ENCODE data around the gene EPB41L1.

Gene EPB41L1

GRCh38 chr20:36154700-36155628 is at the start of gene EPB41L1:
Gene EPB41L1 (plus strand): TSS chr20:36154740. CDS start chr20:36173778, 19,038 bp downstream.
- DNase-seq, result peak in 32 of 58 donors; percentile 40 to 80 (median 58)

GRCh38 chr20:36104856-36105255 is 49.7 kb upstream of the EPB41L1 start:
- peak in 1 of 58 donors; percentile 34 for DNase-seq

- DNase-seq, result no peak
Observed at GRCh38 chr20:36105711-36106226, 48.8 kb upstream of the EPB41L1 start.

- no peak for DNase-seq
Observed at GRCh38 chr20:36106606-36107005, 47.9 kb upstream of the EPB41L1 start.

GRCh38 chr20:36107881-36108280 is 46.7 kb upstream of the EPB41L1 start:
- DNase-seq, result no peak

- DNase-seq, result no peak
Observed at GRCh38 chr20:36109251-36109947, 45.1 kb upstream of the EPB41L1 start.

GRCh38 chr20:36110994-36111393 is 43.5 kb upstream of the EPB41L1 start:
- no peak for DNase-seq

- no peak for DNase-seq
Observed at GRCh38 chr20:36112112-36112511, 42.4 kb upstream of the EPB41L1 start.

- DNase-seq, result no peak
Observed at GRCh38 chr20:36113036-36113435, 41.5 kb upstream of the EPB41L1 start.

DNA sequence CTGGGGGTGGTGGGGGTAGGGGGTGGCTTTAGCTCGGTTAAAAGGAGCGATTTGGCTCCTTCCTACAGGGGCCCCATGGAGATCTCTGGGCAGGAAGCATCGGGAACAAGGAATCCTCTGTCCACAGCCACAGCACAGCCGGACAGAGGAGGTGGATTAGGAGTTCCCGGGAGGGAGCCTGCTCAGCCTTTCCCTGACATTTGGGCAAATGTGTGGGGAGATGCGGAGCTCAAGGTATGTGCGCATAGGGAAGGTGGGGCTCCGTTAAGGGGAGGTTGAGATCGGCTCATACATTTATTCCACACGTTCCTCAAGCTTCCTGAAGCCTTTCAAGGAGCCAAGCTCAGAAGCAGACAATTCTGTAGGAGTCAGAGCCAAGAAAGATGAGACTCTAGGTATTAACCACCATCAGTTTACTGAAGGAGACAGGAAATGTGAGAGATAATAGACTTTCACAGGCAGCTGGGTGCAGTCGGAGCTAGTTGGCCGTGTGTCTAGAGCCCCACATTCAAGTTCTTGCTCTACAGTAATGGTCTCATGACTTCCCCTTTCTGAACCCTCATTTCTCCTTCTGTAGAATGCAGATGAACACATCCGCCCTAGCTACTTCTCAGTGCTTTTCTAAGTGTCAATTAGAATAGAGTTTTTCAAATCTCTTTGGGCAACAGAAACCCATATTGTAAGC is 40.8 kb upstream of the EPB41L1 start:
- no peak for DNase-seq

DNA sequence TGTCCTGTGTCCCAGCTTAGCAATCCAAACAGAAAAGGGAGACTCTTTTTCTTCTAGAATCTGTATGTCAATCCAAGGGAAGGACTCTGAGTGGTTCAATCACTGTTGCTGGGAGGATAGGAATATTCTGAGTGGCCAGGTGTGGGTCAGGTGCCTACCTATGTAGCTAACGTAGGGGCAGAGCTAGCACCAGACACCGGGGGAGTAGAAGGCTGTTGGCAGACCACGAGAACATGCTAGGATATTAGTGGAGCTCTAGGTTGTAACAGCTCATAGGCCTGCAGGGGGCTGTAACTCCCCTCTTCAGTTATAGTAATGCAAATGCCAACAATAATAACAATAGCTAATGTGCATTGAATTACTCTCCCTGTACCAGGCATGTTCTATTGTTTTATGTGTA is 39.8 kb upstream of the EPB41L1 start:
- DNase-seq, result no peak

GRCh38 chr20:36115925-36116324 is 38.6 kb upstream of the EPB41L1 start:
- DNase-seq, result no peak

DNA sequence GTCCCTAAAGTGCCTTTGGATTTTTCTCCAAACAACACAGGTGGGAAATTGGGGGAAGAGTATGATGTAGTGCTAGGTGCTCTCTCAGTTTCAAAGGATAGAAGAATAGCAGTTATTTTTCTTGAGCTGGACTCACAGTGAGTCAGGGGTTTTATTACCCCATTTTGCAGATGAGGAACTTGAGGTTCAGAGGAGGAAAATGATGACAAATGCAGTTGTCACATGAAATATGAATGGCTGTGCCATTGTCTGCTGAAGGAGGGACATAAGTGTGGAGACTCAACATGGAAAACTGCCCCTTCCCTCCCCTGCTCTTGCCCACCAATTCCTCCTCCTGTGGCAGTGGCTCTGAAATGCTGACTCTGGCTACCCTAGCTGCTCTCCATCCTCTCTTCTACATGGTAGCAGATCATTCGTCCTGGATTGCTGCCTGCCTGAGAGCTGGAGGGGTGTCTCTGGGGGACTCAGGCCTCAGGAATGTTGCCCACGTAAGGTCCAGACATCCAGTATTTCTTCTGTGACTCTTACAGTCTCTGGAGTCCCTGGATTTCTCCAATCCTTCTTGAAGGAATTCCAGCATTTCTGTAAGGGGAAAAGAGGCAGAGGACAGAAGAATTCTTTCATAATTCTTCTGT is 37.6 kb upstream of the EPB41L1 start:
- DNase-seq, result no peak

DNA sequence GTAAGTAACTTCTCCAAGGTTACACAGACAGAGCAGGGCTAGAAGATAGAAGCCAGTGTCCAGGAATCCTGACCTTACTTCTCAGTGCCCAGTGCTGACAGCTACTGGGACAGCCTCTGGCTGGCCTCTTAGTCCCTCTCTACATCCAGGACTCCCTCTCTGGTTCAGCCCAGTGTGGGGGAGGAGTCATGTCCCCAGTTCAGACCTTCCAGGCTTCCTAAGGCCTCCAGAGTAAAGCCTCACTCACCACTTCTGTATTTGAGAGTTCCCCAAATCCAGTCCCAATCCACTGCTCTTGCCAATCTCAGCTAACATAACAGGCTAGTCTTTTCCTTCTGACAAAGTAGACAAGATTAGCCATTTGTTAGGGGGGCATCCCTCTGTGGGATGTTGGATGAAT is 36.9 kb upstream of the EPB41L1 start:
- DNase-seq, result no peak

DNA sequence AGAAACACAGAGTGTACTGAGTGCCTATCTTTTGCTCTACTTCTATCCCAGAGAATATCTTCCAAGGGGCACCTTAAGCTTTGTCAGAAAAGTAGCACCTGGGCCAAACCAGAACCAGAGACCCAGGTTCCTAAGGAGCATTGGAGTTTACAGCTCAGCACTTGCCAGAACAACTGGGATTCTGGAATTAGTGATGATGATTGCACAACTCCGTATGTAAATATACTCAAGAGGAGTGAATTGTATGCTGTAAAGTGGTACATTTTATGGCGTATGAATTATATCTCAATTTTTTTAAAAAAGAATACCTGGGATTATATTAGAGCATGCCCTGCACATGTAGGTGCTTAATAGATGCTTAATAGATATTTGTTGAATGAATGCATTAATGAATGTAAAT is 36.2 kb upstream of the EPB41L1 start:
- no peak for DNase-seq

DNA sequence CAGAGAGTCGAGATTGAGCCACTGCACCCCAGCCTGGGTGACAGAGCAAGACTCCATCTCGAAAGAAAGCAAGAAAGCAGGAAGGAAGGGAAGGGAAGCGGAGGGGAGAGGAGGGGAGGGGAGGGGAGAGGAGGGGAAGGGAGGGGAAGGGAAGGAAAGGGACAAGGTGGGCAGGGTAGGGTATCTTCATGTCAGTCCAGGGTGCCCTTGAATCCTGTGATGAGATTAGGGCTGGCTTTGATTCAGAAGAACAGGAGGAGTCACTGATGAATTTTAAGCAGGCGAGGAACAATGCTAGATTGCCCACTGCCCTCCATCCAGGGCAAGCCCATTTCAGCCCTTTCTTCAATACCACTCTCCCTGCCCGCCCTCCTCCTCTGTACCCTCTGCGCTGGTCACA is 35.0 kb upstream of the EPB41L1 start:
- DNase-seq, result no peak

DNA sequence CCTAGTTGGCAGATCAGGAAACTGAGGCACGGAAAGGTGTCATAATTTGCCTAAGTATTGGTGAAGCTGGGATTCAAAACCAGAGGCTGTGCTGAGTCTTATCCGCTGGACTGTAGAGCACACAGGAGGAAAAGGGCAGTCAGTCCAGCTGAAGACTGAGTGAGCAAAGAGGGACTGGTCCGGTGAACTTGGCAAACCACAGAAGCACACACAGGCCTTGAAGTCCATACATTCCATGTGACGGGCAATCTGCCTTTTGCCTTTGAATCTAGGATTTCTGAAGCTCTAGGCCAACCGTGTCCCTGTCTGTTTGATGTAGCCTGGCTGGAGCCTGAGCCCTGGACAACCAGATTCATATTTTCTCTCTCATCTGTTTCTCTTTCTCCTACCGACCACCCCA is 34.3 kb upstream of the EPB41L1 start:
- DNase-seq, result no peak

DNA sequence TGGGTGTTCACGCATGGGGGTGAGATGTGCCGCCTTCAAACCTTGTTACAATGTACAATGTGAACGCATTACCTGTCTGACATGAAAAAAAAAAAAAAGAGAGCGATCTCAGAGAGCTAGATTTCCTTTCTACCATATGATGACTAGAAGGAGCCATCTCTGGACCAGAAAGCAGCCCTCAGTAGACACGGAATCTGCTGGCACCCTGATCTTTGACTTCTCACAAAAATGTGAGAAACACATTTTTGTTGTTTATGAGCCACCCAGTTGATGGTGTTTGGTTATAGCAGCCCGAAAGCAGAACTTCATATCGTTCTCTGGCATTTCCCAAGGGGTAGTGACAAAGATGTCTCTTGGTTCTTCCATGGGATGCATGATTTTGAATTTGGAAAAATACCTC is 33.5 kb upstream of the EPB41L1 start:
- DNase-seq, result no peak

DNA sequence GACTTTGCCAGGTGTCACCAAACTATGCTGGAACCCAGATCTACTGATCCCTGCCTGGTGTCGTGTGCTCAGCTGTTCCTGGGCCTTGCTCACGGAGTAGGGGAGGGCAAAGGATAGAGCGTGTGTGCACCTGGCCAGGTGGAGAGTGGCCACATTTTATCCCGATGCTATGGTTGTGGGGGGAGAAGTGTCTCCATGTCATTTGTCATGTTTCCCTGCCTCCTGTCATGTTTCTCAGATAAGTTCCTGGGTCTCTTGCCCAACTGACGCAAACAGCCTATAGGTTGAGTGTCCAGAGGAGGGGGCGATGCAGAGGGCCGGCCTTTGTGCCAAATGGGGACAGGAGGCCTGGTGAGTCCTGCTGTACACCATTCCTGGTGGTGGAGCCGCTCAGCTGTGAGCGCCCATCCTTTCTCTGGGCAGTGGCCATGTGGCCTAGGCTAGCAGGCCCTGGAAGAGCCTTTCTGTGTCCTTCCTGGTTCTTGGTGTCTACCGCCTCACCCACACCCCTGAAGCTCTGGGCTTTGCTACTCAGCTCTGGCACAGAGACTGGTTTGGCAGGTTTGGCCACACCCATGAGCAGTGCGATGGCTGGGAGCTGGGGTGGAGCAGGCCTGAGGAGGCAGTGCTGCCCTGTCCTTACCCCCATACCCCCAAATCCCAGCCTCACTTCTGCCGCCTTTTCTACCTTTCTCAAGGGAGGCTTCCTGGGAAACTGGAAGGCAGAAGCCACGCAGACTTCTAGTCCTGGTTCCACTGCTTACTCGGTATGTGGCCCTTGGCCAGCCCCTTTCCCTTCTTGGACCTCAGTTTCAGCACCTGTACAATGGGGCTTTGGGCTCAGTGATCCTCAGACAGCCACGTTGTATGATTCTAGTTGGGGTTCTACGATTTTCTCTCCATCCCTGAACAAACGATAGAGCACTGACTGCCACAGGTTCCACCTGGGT is 32.3 kb upstream of the EPB41L1 start:
- no peak for DNase-seq

- DNase-seq, result no peak
Observed at GRCh38 chr20:36122931-36123288, 31.6 kb upstream of the EPB41L1 start.

All from anterior cingulate cortex (tissue), 58 donors.